Panc1 (cell line): ENCODE data around the gene CENPB.

ENCODE experiments used
- CTCF ChIP-seq: fragments of 450-650 bp; IDR thresholded peaks from 2 replicates; pipeline ENCODE4 v1.5.1; 2017; ENCODE audit warnings: mild to moderate bottlenecking
- TCF7L2 ChIP-seq: IDR thresholded peaks from 2 replicates; pipeline ENCODE4 v1.6.1; 2011; ENCODE audit warnings: mild to moderate bottlenecking, low read depth, low read length, inconsistent platforms

- TF ChIP-seq CTCF (no peak), TCF7L2 (no peak)
Observed at GRCh38 chr20:3767110-3767426, 19.5 kb downstream of the CENPB start.
